Mucosa of stomach (tissue), 1 donor: ENCODE results near the gene PRKAG1.

Source experiments
- H3K27me3 ChIP-seq: one replicate; pipeline ENCODE4 v1.7.0; 2013; ENCODE audit warnings: mild to moderate bottlenecking, low read length; ENCODE audit not compliant: control insufficient read depth, insufficient read depth
- H3K36me3 ChIP-seq: one replicate; pipeline ENCODE4 v1.7.0; 2013; ENCODE audit warnings: low read length; ENCODE audit not compliant: control insufficient read depth, insufficient read depth
- H3K4me1 ChIP-seq: one replicate; pipeline ENCODE4 v1.7.0; 2013; ENCODE audit warnings: mild to moderate bottlenecking, low read length; ENCODE audit not compliant: control insufficient read depth, insufficient read depth
- H3K4me3 ChIP-seq: one replicate; pipeline ENCODE4 v1.7.0; 2013; ENCODE audit warnings: low read length
- H3K9ac ChIP-seq: one replicate; pipeline ENCODE4 v1.7.0; 2013; ENCODE audit warnings: mild to moderate bottlenecking, low read length, moderate library complexity
- H3K9me3 ChIP-seq: one replicate; pipeline ENCODE4 v1.7.0; 2013; ENCODE audit warnings: mild to moderate bottlenecking, low read length, moderate library complexity; ENCODE audit not compliant: control insufficient read depth
- donor health status: Pancreatic carcinoma.

The PRKAG1 gene

GRCh38 chr12:49046129-49046895 is 27.7 kb upstream of the PRKAG1 start:
- Histone ChIP-seq H3K9ac (no peak overlapping the region), H3K27me3 (no peaks in the 10 kb centered on the region), H3K9me3 (no peaks in the 10 kb centered on the region), H3K4me3 (no peak overlapping the region), H3K4me1 (no peaks in the 10 kb centered on the region), H3K36me3 (peaks cover 66% of the 10 kb centered on the region)

GRCh38 chr12:49044660-49045059 is 26.1 kb upstream of the PRKAG1 start:
- H3K27me3 ChIP-seq = no peaks in the 10 kb centered on the region
- H3K36me3 ChIP-seq = peaks cover 61% of the 10 kb centered on the region
- H3K4me1 ChIP-seq = no peaks in the 10 kb centered on the region
- H3K9me3 ChIP-seq = no peaks in the 10 kb centered on the region
- no peak overlapping the region for H3K9ac ChIP-seq
- H3K4me3 ChIP-seq = no peak overlapping the region

GRCh38 chr12:49043856-49044258 is 25.3 kb upstream of the PRKAG1 start:
- peaks cover 59% of the 10 kb centered on the region for H3K36me3 ChIP-seq
- H3K9me3 ChIP-seq = no peaks in the 10 kb centered on the region
- no peaks in the 10 kb centered on the region for H3K27me3 ChIP-seq

GRCh38 chr12:49043241-49043640 is 24.7 kb upstream of the PRKAG1 start:
- H3K36me3 ChIP-seq = peaks cover 56% of the 10 kb centered on the region
- H3K4me3 ChIP-seq = no peak overlapping the region
- H3K27me3 ChIP-seq = no peaks in the 10 kb centered on the region
- H3K9ac ChIP-seq = no peak overlapping the region
- no peaks in the 10 kb centered on the region for H3K9me3 ChIP-seq
- H3K4me1 ChIP-seq = no peaks in the 10 kb centered on the region

More at GRCh38 chr12:49043856-49044258, 25.3 kb upstream of the PRKAG1 start:
- Histone ChIP-seq H3K9ac (no peak overlapping the region), H3K4me3 (no peak overlapping the region), H3K4me1 (no peaks in the 10 kb centered on the region)

GRCh38 chr12:49041881-49042484 is 23.4 kb upstream of the PRKAG1 start:
- H3K9ac ChIP-seq = no peak overlapping the region
- H3K4me3 ChIP-seq = no peak overlapping the region
- no peaks in the 10 kb centered on the region for H3K27me3 ChIP-seq
- H3K4me1 ChIP-seq = no peaks in the 10 kb centered on the region
- H3K9me3 ChIP-seq = no peaks in the 10 kb centered on the region
- peaks cover 54% of the 10 kb centered on the region for H3K36me3 ChIP-seq

- no peak overlapping the region for H3K9ac ChIP-seq
- H3K36me3 ChIP-seq = peaks cover 56% of the 10 kb centered on the region
These were observed 22.7 kb upstream of the PRKAG1 start for GRCh38 chr12:49041036-49041880.

GRCh38 chr12:49040364-49040855 is 21.8 kb upstream of the PRKAG1 start:
- no peaks in the 10 kb centered on the region for H3K27me3 ChIP-seq
- H3K36me3 ChIP-seq = peaks cover 52% of the 10 kb centered on the region
- no peaks in the 10 kb centered on the region for H3K4me1 ChIP-seq
- no peaks in the 10 kb centered on the region for H3K9me3 ChIP-seq
- no peak overlapping the region for H3K9ac ChIP-seq
- no peak overlapping the region for H3K4me3 ChIP-seq

More at GRCh38 chr12:49041036-49041880, 22.7 kb upstream of the PRKAG1 start:
- Histone ChIP-seq H3K4me3 (no peak overlapping the region), H3K27me3 (no peaks in the 10 kb centered on the region), H3K4me1 (no peaks in the 10 kb centered on the region), H3K9me3 (no peaks in the 10 kb centered on the region)

GRCh38 chr12:49039421-49040363 is 21.1 kb upstream of the PRKAG1 start:
- Histone ChIP-seq H3K9me3 (no peaks in the 10 kb centered on the region), H3K4me3 (no peak overlapping the region), H3K27me3 (no peaks in the 10 kb centered on the region), H3K9ac (no peak overlapping the region), H3K36me3 (peaks cover 50% of the 10 kb centered on the region), H3K4me1 (no peaks in the 10 kb centered on the region)

GRCh38 chr12:49038291-49038955 is 19.8 kb upstream of the PRKAG1 start:
- H3K4me1 ChIP-seq = no peaks in the 10 kb centered on the region
- H3K27me3 ChIP-seq = no peaks in the 10 kb centered on the region
- no peak overlapping the region for H3K4me3 ChIP-seq
- no peaks in the 10 kb centered on the region for H3K9me3 ChIP-seq
- H3K36me3 ChIP-seq = peaks cover 48% of the 10 kb centered on the region
- no peak overlapping the region for H3K9ac ChIP-seq

- Histone ChIP-seq H3K4me1 (no peaks in the 10 kb centered on the region), H3K9ac (no peak overlapping the region), H3K36me3 (peaks cover 47% of the 10 kb centered on the region), H3K9me3 (no peaks in the 10 kb centered on the region), H3K4me3 (no peak overlapping the region), H3K27me3 (no peaks in the 10 kb centered on the region)
These were observed 19.3 kb upstream of the PRKAG1 start for GRCh38 chr12:49037947-49038237.
